Suprapubic skin (tissue), 3 donors: ENCODE measurements around the gene TMEM235.

Experiments
- POLR2A ChIP-seq, 2 donors: fragments of 450-650 bp; IDR thresholded peaks; one replicate each; pipeline ENCODE4 v1.6.1; 2017; ENCODE audit warnings: antibody characterized with exemption in 2 of 2, mild to moderate bottlenecking in 2 of 2, moderate library complexity in 2 of 2
- TF ChIP-seq, protein P1 (sequence below), 2 donors: fragments of 200-600 bp in 1 of 2; fragments of 450-650 bp in 1 of 2; sonication (generic) in 1 of 2; IDR thresholded peaks; one replicate each; pipeline ENCODE4 v1.5.1; 2016 to 2019; ENCODE audit warnings: antibody characterized with exemption in 2 of 2, mild to moderate bottlenecking in 1 of 2, moderate library complexity in 1 of 2

DNA sequence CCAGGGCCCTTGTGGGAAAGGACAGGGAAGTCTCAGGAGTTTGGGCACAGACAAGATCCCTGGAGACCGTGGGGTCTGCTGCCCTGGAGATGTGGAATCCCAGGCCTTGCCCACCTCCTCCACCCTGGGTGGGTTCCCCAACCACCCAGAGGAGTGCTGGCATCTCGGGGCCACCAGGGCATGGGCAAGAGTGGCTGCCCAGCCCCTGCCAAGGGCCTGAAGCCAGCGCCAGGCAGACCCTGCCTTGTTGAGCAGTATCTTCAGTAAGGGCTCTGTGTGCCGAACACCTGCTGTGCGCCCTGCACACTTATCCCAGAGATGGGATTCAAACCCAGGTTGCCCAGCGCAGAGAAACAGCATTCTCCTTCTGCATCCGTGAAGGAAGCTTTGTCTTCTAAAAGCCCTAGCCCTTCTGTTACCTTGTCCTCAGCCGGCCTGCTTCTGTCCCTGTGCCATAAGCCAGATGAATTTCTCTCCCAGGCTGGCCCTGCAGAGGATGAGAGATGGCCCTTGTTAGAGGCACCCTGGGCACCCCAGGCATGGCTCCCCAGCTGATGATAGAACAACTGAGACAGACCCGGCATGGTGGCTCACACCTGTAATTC lies 32.4 kb downstream of the TMEM235 start:
- TF ChIP-seq, protein P1, sequence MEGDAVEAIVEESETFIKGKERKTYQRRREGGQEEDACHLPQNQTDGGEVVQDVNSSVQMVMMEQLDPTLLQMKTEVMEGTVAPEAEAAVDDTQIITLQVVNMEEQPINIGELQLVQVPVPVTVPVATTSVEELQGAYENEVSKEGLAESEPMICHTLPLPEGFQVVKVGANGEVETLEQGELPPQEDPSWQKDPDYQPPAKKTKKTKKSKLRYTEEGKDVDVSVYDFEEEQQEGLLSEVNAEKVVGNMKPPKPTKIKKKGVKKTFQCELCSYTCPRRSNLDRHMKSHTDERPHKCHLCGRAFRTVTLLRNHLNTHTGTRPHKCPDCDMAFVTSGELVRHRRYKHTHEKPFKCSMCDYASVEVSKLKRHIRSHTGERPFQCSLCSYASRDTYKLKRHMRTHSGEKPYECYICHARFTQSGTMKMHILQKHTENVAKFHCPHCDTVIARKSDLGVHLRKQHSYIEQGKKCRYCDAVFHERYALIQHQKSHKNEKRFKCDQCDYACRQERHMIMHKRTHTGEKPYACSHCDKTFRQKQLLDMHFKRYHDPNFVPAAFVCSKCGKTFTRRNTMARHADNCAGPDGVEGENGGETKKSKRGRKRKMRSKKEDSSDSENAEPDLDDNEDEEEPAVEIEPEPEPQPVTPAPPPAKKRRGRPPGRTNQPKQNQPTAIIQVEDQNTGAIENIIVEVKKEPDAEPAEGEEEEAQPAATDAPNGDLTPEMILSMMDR (IDR thresholded peaks at IDR 0.05), result no peak
- no peak for TF ChIP-seq POLR2A (IDR thresholded peaks at IDR 0.05)
